Gastroesophageal sphincter (tissue), 4 donors: ENCODE results near the gene KCNA10. TPM values are rescaled to one million over a fixed set of nuclear protein-coding genes. Genes with fewer than 3 reads are reported as not detected.

Source experiments
- total RNA-seq, 4 donors: library from RNA; depleted of rRNA; stranded (reverse); fragments of >200 nt; gene quantifications; one replicate each; pipeline ENCODE4 v1.1.0, GENCODE V29; 2016

KCNA10 gene
- total RNA-seq, 4 donors from 2014 or later, result not detected

Other genes with a start within 250 kb of the KCNA10 start
- gene RBM15, start 179.8 kb downstream of the KCNA10 start, total RNA-seq, result 10 to 100 TPM; 16.7 to 36.9 (median 30.2) TPM
- 10 to 100 TPM; 10.5 to 16.9 (median 15.2) TPM for gene SLC16A4, start 128.1 kb downstream of the KCNA10 start, total RNA-seq
- gene LAMTOR5, start 111.5 kb downstream of the KCNA10 start, total RNA-seq, result 100 to 1,000 TPM in 2 of 4 donors, 10 to 100 TPM in 2; 72.5 to 126 (median 101) TPM
- gene PROK1, start 68.0 kb downstream of the KCNA10 start, total RNA-seq, result 1 to 10 TPM in 1 of 4 donors, not detected in 3; 1.1 TPM
- 10 to 100 TPM in 1 of 4 donors, 1 to 10 TPM in 3; 2.8 to 16.8 (median 4.6) TPM for gene KCNA2, start 87.2 kb upstream of the KCNA10 start, total RNA-seq
- 1 to 10 TPM in 1 of 4 donors, under 1 TPM in 3; 0.31 to 1.9 (median 0.49) TPM for gene KCNA3, start 155.8 kb upstream of the KCNA10 start, total RNA-seq